HL-60/S4 (cell line): ENCODE measurements around the gene SMARCE1.

Experiments
- in situ Hi-C: fragments of 300-500 bp; cut with MboI; formaldehyde crosslinking; loops from 2 replicates; pipeline ENCODE4 v1.14.3; 2022; ENCODE audit warnings: low sequenced_read_pairs

Gene SMARCE1

GRCh38 chr17:40646791-40647623 is 611 bp downstream of the SMARCE1 start:
- in situ Hi-C loops: no loop called here

DNA sequence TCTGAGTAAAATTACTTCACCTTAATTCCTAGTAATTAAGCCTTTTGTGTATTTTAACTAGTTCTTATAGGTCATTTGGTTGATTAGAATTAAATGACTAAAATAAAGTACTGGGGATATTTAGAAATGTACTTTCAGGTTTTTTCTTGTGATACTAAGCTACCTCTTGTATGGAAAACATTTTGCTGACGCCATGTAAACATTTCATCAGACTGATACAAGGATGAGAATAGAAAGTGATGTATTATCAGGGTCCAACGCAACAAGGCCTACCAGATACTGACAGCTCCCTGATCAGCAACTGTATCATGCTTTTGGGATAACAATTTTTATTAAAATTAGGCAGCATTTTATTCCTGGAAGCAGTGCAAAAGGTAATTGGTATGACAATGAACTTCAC is 1.7 kb downstream of the SMARCE1 start:
- in situ Hi-C loops: no loop called here

DNA sequence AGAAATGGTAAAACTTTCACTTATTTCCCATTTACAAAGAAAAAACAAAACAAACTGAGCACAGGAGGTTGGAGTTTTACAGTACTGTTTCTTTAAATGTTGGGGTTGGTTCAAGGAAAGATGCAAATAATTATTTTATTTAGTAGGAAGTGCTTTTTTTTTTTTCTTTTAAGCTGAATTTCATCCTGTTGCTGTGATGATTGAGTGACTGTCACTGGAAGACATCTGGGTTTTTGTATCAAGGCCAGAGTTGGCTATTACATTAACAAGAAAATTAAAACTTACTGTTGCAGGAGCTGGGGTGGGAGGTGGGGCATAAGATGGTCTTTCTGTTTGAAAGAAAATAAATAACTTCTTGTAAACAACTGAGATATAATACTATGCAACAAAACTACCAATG is 2.3 kb downstream of the SMARCE1 start:
- in situ Hi-C loops: no loop called here

GRCh38 chr17:40637931-40638330 is 9.7 kb downstream of the SMARCE1 start:
- in situ Hi-C loops: no loop called here

- in situ Hi-C loops: no loop called here
These were observed 13.7 kb downstream of the SMARCE1 start for GRCh38 chr17:40633871-40634270.

DNA sequence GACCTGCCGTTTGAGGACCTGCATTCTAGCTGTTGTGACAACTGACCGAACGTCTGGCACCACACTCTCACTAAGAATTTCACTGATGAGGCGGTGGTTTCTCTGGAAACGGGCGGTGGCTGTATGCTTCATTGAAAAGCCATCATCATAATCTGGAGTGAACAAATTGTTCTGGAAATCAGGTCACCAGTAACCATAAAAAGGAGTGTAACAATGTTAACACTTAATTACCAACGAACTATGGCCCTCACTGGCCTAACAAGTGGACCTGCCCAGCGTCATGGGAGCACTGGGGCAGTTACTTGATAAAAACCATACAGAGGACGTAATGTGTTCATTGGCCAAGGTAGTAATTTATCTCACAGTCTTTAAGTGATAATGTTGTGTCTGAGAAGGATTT is 15.4 kb downstream of the SMARCE1 start:
- in situ Hi-C loops: no loop called here

- in situ Hi-C loops: no loop called here
These were observed 17.8 kb downstream of the SMARCE1 start for GRCh38 chr17:40629842-40630241.

GRCh38 chr17:40625311-40625710 is 22.3 kb downstream of the SMARCE1 start:
- in situ Hi-C loops: no loop called here

- in situ Hi-C loops: no loop called here
These were observed 24.0 kb downstream of the SMARCE1 start for GRCh38 chr17:40623419-40624210.

DNA sequence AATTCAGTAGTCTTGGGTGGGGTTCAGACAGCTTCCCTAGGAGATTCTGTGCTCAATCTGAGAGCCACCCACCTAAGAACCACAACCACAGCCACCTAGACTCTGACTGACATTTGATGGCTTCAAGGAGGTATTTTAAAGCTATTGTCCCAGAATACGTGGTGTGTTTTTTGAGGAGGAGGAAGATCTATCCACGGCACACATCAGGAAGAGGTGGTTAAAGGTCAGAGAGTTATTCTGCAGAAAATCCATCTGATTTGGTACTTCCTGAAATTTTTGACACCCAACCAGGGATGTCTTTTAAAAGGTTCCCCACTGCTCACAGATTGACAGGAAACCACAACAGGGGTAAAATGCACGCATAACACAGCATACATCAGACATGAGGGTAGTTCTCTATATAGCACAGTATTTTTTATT is 25.1 kb downstream of the SMARCE1 start:
- in situ Hi-C loops: no loop called here

DNA sequence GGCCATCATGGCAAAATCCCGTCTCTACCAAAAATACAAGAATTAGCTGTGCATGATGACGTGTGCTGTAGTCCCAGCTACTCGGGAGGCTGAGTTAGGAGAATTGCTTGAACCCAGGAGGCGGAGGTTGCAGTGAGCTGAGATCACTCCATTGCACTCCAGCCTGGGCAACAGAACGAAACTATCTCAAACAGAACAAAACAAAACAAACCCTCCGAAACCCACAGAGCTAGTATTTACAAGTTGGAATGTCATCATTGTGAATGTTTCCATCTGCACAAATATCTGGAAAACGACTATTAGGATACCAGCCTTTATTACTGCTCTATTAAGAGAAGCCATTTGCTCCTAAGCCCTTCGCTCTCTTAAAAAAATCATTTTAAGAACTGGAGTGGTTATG is 26.0 kb downstream of the SMARCE1 start:
- in situ Hi-C loops: no loop called here

GRCh38 chr17:40621019-40621418 is 26.6 kb downstream of the SMARCE1 start:
- in situ Hi-C loops: no loop called here

DNA sequence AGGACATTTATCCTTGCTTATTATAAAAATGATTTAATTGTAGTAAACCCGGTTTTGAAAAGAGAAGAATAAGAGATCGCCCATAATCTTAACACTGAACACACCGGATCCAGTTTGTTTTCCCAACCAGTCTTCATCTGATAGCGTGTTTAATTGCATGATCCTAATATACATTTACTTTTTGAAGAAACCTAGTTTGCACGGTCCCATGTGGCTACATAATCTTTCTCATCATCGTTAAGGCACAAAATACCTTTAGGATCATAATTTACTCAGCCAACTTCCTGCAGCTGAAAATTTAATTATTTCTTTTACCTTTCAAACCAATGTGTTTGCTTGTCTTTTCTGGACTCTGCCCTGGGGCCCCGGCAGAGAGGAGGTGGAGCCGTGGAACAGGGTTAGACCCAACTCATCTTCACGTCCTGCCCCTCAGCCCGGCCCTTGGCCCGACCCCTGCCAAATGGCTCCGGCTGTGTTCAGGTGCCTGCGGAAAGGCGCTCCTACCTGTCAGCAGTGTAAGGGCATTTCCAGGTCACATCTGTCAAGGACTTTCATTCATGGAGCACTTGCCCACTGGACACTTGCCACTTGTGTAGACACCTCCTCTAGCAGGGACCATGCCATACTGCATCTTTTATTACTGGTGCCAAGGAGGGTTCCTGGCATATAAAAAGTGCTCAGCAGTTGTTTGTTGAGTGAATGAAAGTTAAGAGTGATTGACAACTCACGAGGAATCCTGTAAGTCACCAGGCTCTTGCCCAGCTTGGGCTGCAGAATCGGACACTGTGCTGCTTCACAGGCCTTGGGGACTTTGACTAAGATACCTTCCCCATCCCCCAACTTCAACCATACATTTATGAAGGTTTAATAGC is 28.6 kb downstream of the SMARCE1 start:
- in situ Hi-C loops: no loop called here

GRCh38 chr17:40617678-40618240 is 29.9 kb downstream of the SMARCE1 start:
- in situ Hi-C loops: no loop called here

- in situ Hi-C loops: no loop called here
These were observed 31.0 kb downstream of the SMARCE1 start for GRCh38 chr17:40616592-40616991.

DNA sequence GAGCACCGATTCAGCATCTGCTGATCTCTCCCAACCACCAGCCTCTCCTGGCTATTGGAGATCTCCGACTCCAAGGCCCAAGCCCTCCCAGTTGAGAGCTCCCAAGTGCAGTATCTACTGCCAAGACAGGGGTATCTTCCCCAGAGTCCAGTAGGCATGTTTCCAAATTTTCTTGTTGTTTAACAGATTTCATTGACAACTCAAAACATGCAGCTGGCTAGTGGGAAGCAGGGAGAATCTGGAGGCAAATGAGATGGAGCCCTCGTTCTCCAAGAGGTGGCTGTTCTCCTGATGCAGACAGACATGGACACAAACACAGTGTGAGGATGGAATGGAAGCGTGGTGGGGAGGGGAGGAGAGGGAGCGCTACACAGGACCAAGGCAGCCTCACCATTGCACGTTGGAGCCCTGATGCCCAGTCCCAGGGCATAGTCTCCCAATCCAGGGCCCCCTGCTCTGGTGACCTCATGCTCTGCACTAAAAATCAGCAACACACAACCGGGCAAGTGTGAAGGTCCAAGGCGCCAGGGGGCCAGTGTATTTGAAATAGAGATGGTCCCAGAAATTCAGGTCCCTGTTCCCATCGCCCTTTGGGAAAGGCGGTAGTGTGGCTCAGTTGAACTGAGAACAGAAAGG is 31.7 kb downstream of the SMARCE1 start:
- in situ Hi-C loops: no loop called here

DNA sequence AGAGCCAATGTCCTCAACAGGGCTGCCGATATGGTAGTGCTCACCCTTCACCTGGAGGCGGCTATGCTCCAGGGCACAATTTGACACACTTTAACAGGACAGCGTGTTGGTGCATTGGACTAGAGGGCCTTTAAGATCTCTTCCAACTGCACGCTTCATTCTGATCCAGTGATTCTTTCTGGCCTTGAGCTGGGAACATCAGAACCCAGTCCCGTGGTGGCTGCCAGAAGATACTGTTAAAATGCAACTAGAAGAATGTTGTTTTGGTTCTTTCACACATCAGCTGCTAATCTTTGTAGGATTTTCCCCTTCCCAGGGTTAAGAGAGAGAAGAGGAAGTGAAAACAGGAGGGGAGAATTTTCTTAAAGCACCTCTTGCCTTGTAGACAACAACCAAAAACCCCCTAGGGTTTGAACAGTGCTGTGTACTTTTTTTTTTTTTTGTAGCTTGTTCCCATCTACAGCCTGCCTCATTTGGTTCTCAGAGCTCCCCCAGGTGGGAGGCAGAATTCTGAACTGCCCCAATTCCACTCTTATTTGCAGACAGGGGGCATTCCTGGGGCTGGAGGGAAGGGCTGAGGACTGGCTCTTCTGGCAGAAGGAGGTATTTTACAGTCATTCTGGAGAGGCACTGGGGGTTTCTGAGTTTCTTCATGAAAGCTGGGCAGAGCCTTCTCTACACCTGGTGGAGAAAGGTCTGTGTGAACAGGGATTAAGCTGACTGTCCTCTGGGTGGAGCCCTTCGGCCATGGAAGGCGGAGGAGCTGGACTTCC is 32.4 kb downstream of the SMARCE1 start:
- in situ Hi-C loops: no loop called here

DNA sequence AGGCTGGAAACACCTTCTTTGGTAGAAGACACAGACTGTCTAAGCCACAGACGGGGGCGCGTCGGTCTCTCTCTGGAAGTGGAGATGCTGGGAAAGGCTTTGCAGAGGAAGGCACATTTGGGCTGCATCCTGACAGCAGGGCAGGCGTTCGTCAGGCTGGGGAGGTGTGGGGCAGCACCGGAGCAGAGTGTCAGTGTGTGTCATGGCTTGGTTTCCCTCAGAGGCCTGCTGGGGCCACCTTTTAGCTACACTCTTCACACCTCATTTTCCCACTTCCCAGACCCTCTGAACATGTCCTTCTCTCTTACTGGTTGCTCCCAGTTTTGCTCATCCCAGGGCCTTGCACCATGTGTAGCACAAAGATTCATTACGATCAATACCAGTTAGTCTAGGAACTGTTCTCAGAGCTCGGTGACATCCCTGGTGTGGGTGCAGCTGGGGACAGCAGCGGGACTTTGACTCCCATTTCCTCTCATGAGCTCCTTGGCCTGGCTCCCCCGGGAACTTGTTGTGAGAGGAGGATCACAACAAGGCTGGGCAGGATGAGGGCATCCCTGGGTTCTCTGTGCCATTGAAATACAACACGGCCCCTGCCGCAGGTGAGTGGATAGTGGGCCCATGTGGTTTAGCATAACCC is 33.1 kb downstream of the SMARCE1 start:
- in situ Hi-C loops: no loop called here

GRCh38 chr17:40613467-40614154 is 34.0 kb downstream of the SMARCE1 start:
- in situ Hi-C loops: no loop called here
